GM10248 (cell line): ENCODE data around the gene WDFY2.

Source experiments
- CTCF ChIA-PET: fragments of 300-600 bp; sonication (Branson Sonifier 250); formaldehyde crosslinking; extraction: SDS; loops from one replicate; lab custom pipeline; 2021; ENCODE audit warnings: antibody characterized with exemption; lab: Yijun Ruan, JAX
- POLR2A ChIA-PET: fragments of 350-650 bp; sonication (Branson Sonifier 250); formaldehyde crosslinking; extraction: SDS; loops from one replicate; lab custom pipeline; 2020; ENCODE audit warnings: antibody characterized with exemption; lab: Yijun Ruan, JAX
- DNase-seq: peaks from one replicate; pipeline ENCODE4 v3.0.0; 2012; ENCODE audit errors: extremely low spot score
- CTCF ChIP-seq: IDR thresholded peaks from 2 replicates; pipeline ENCODE4 v1.5.1; 2012; ENCODE audit warnings: mild to moderate bottlenecking, low read depth; ENCODE audit errors: extremely low read depth, missing control alignments, control extremely low read depth

The WDFY2 gene

GRCh38 chr13:51734786-51735185 is 150.5 kb downstream of the WDFY2 start:
- CTCF ChIA-PET: no interaction called here
- no peak for TF ChIP-seq CTCF
- DNase-seq: no peak
- POLR2A ChIA-PET: no interaction called here

GRCh38 chr13:51737609-51738008 is 153.3 kb downstream of the WDFY2 start:
- ChIA-PET POLR2A (interaction anchor here (0.6 kb wide), 1 partner anchor 284 kb away, joined by 3 read pairs; no protein-coding TSS in a partner anchor), CTCF (no interaction called here)
- no peak for TF ChIP-seq CTCF
- no peak for DNase-seq

- ChIA-PET CTCF (no interaction called here), POLR2A (no interaction called here)
- no peak for TF ChIP-seq CTCF
- DNase-seq: no peak
Measured at GRCh38 chr13:51738226-51738905, 154.1 kb downstream of the WDFY2 start.

- POLR2A ChIA-PET: no interaction called here
- no peak for TF ChIP-seq CTCF
- CTCF ChIA-PET: interaction anchor here (0.9 to 1.1 kb wide), 2 partner anchors 11 to 22 kb away, joined by 3 read pairs; no protein-coding TSS in a partner anchor
- DNase-seq: no peak
Measured at GRCh38 chr13:51739027-51739764, 154.9 kb downstream of the WDFY2 start.

- ChIA-PET CTCF (interaction anchor here (1.1 to 2.2 kb wide), 5 partner anchors 14 to 296 kb away, joined by 3 to 8 read pairs (median 4); no protein-coding TSS in a partner anchor), POLR2A (no interaction called here)
- no peak for TF ChIP-seq CTCF
- no peak for DNase-seq
Measured at GRCh38 chr13:51740698-51741097, 156.4 kb downstream of the WDFY2 start.

- ChIA-PET CTCF (interaction anchor here (0.7 to 2.2 kb wide), 8 partner anchors 12 to 454 kb away, joined by 3 to 8 read pairs (median 3); no protein-coding TSS in a partner anchor), POLR2A (no interaction called here)
- no peak for DNase-seq
- TF ChIP-seq CTCF: no peak
Measured at GRCh38 chr13:51742031-51742430, 157.8 kb downstream of the WDFY2 start.
